A549 (cell line): ENCODE results near the gene TOR2A. TPM values are rescaled to one million over a fixed set of nuclear protein-coding genes. Genes with fewer than 3 reads are reported as not detected.

ENCODE experiments used
- ATAC-seq, 2 experiments: fragments of 200-7000 bp in 1 of 2; fragments of >200 bp in 1 of 2; cut with Nextera tagmentation in 1 of 2; cut with Tn5 transposase in 1 of 2; 3 replicates each; pipeline versions ENCODE4 v1.8.0 to v1.9.1; 2018 to 2020; ENCODE audit warnings: mild to moderate bottlenecking in 1 of 2, moderate library complexity in 1 of 2
- CTCF ChIA-PET: fragments of 300-600 bp; sonication (Branson Sonifier 250); formaldehyde crosslinking; extraction: SDS; loops from one replicate; lab custom pipeline; 2021; ENCODE audit warnings: antibody characterized with exemption, inconsistent platforms; lab: Yijun Ruan, JAX
- POLR2A ChIA-PET: fragments of 350-600 bp; formaldehyde crosslinking; extraction: SDS; loops from one replicate; lab custom pipeline; 2021; ENCODE audit warnings: antibody characterized with exemption, inconsistent platforms; lab: Yijun Ruan, JAX
- DNase-seq, 2 experiments: peaks; one replicate each; pipeline versions ENCODE4 v3.0.0 to v3.0.0-alpha.2; 2011 to 2016; ENCODE audit warnings: low read depth in 1 of 2, low spot score in 1 of 2
- FAIRE-seq: peaks from 2 replicates; lab custom pipeline; 2011; peaks lifted over from hg19 to GRCh38; lab: Jason Lieb, UNC
- H3K27ac ChIP-seq, 2 experiments: fragments of >200 bp; sonication (Bioruptor Twin); formaldehyde crosslinking; 3 replicates each; pipeline ENCODE4 v1.5.1; 2016 to 2017
- H3K4me1 ChIP-seq: fragments of >200 bp; sonication (Bioruptor Twin); formaldehyde crosslinking; 3 replicates; pipeline ENCODE4 v1.6.1; 2016
- H3K4me2 ChIP-seq: fragments of >200 bp; sonication (Bioruptor Twin); formaldehyde crosslinking; 3 replicates; pipeline ENCODE4 v1.6.1; 2016
- H3K4me3 ChIP-seq: fragments of >200 bp; sonication (Bioruptor Twin); formaldehyde crosslinking; 3 replicates; pipeline ENCODE4 v1.5.1; 2016
- H3K9me3 ChIP-seq: fragments of >200 bp; sonication (Bioruptor Twin); formaldehyde crosslinking; 3 replicates; pipeline ENCODE4 v1.6.1; 2016
- BCL3 ChIP-seq: fragments of >200 bp; sonication (Bioruptor Twin); formaldehyde crosslinking; IDR thresholded peaks from 3 replicates; pipeline ENCODE4 v1.6.1; 2016
- CBX8 ChIP-seq: fragments of 200-600 bp; sonication (generic); IDR thresholded peaks from 2 replicates; pipeline ENCODE4 v1.6.1; 2016
- CEBPB ChIP-seq, 2 experiments: fragments of >200 bp in 1 of 2; sonication (Bioruptor Twin) in 1 of 2; formaldehyde crosslinking in 1 of 2; IDR thresholded peaks; 2 replicates each; pipeline ENCODE4 v1.6.1; 2012 to 2016
- CHD2 ChIP-seq: fragments of 150-350 bp; IDR thresholded peaks from 2 replicates; pipeline ENCODE4 v1.6.1; 2014; ENCODE audit warnings: low read length; ENCODE audit not compliant: partially characterized antibody
- E2F6 ChIP-seq: IDR thresholded peaks from 2 replicates; pipeline ENCODE4 v1.6.1; 2012; ENCODE audit warnings: low read depth, borderline replicate concordance
- EHF ChIP-seq: fragments of 250-450 bp; sonication (Bioruptor Pico); IDR thresholded peaks from 2 replicates; pipeline ENCODE4 v1.5.0; 2020; ENCODE audit warnings: mild to moderate bottlenecking
- ELK1 ChIP-seq: fragments of 150-350 bp; IDR thresholded peaks from 2 replicates; pipeline ENCODE4 v1.6.1; 2014; ENCODE audit warnings: low read depth, mild to moderate bottlenecking, low read length
- EP300 ChIP-seq, 2 experiments: fragments of >200 bp; sonication (Bioruptor Twin); formaldehyde crosslinking; IDR thresholded peaks; 2 replicates in 1 of 2; 3 replicates in 1 of 2; pipeline ENCODE4 v1.6.1; 2016 to 2017
- FOSB ChIP-seq: fragments of 250-450 bp; sonication (Bioruptor Pico); IDR thresholded peaks from 2 replicates; pipeline ENCODE4 v1.5.0; 2020; ENCODE audit warnings: mild to moderate bottlenecking, moderate library complexity
- FOXS1 ChIP-seq: fragments of 250-450 bp; sonication (Bioruptor Pico); IDR thresholded peaks from 2 replicates; pipeline ENCODE4 v1.5.0; 2020; ENCODE audit warnings: mild to moderate bottlenecking, moderate library complexity
- GATA3 ChIP-seq: IDR thresholded peaks from 2 replicates; pipeline ENCODE4 v1.6.1; 2012; ENCODE audit warnings: borderline replicate concordance
- HOXB13 ChIP-seq: fragments of 250-450 bp; sonication (Bioruptor Pico); IDR thresholded peaks from 2 replicates; pipeline ENCODE4 v1.5.0; 2020; ENCODE audit warnings: low read depth, mild to moderate bottlenecking, moderate library complexity
- HOXB5 ChIP-seq: fragments of 250-450 bp; sonication (Bioruptor Pico); IDR thresholded peaks from 2 replicates; pipeline ENCODE4 v1.5.0; 2020; ENCODE audit warnings: mild to moderate bottlenecking, moderate library complexity
- JUN ChIP-seq, 2 experiments: fragments of >200 bp; sonication (Bioruptor Twin); formaldehyde crosslinking; IDR thresholded peaks; 2 replicates in 1 of 2; 3 replicates in 1 of 2; pipeline ENCODE4 v1.6.1; 2016 to 2017
- JUNB ChIP-seq: fragments of >200 bp; sonication (Bioruptor Twin); formaldehyde crosslinking; IDR thresholded peaks from 2 replicates; pipeline ENCODE4 v1.6.1; 2016
- MAFK ChIP-seq: fragments of 450-650 bp; IDR thresholded peaks from 2 replicates; pipeline ENCODE4 v1.6.1; 2014; ENCODE audit not compliant: partially characterized antibody
- MAX ChIP-seq: IDR thresholded peaks from 2 replicates; pipeline ENCODE4 v1.6.1; 2012
- NPAS2 ChIP-seq: fragments of 250-450 bp; sonication (Bioruptor Pico); IDR thresholded peaks from 2 replicates; pipeline ENCODE4 v1.8.0; 2022; ENCODE audit warnings: mild to moderate bottlenecking, moderate library complexity, borderline replicate concordance
- POLR2A ChIP-seq: IDR thresholded peaks from 2 replicates; pipeline ENCODE4 v1.6.1; 2012; ENCODE audit warnings: mild to moderate bottlenecking, low read length
- RCOR1 ChIP-seq: fragments of 150-350 bp; IDR thresholded peaks from 2 replicates; pipeline ENCODE4 v1.6.1; 2014; ENCODE audit warnings: antibody characterized with exemption, low read length, low read depth
- RNF2 ChIP-seq: fragments of 200-600 bp; sonication (generic); IDR thresholded peaks from 2 replicates; pipeline ENCODE4 v1.6.1; 2016; ENCODE audit warnings: low read depth, mild to moderate bottlenecking, antibody characterized with exemption, moderate library complexity, borderline replicate concordance
- SREBF2 ChIP-seq: fragments of 450-650 bp; IDR thresholded peaks from 2 replicates; pipeline ENCODE4 v1.6.1; 2014; ENCODE audit warnings: mild to moderate bottlenecking, moderate library complexity
- TFCP2L1 ChIP-seq: fragments of 250-450 bp; sonication (Bioruptor Pico); IDR thresholded peaks from 2 replicates; pipeline ENCODE4 v1.5.0; 2021; ENCODE audit warnings: mild to moderate bottlenecking
- USF2 ChIP-seq: fragments of 450-650 bp; IDR thresholded peaks from 2 replicates; pipeline ENCODE4 v1.6.1; 2014; ENCODE audit warnings: antibody characterized with exemption
- ZC3H11A ChIP-seq: fragments of 450-650 bp; IDR thresholded peaks from 2 replicates; pipeline ENCODE4 v1.6.1; 2014; ENCODE audit warnings: antibody characterized with exemption, mild to moderate bottlenecking
- ZFP36 ChIP-seq: fragments of 450-650 bp; IDR thresholded peaks from 2 replicates; pipeline ENCODE4 v1.6.1; 2014; ENCODE audit warnings: borderline replicate concordance; ENCODE audit not compliant: partially characterized antibody
- ZNF302 ChIP-seq: fragments of 250-450 bp; sonication (Bioruptor Pico); IDR thresholded peaks from 2 replicates; pipeline ENCODE4 v1.9.0; 2021; ENCODE audit warnings: inconsistent platforms, mild to moderate bottlenecking, moderate library complexity
- ZSCAN20 ChIP-seq: fragments of 250-450 bp; sonication (Bioruptor Pico); IDR thresholded peaks from 2 replicates; pipeline ENCODE4 v1.8.0; 2022; ENCODE audit warnings: mild to moderate bottlenecking, moderate library complexity
- WGBS: methylation state at CpG from one replicate; pipeline ENCODE4 v1.1.6; 2017; ENCODE audit errors: missing lambda C conversion rate; 5-methylcytosine and 5-hydroxymethylcytosine counted together
- polyA plus RNA-seq, 4 experiments: library from polyadenylated mRNA; depleted of rRNA in 3 of 4; stranded (reverse); fragments of >200 nt; fragmentation: RNase III in 1 of 4; extraction: RNeasy Plus Mini Kit Qiagen cat#74134 plus additional on column Dnase treatment in 1 of 4; gene quantifications; 2 replicates in 3 of 4; 3 replicates in 1 of 4; pipeline ENCODE4 v1.2.3, GENCODE V29; 2011 to 2017

TOR2A gene
- polyA plus RNA-seq, 2 of the 4 experiments (the other 2 are of a cell fraction), result 4.9 to 9.6 TPM

- no peak for DNase-seq
- Histone ChIP-seq H3K4me1 (0 out of 3 replicates have a peak, but pooled peaks cover 3% of the 10 kb centered on the region), H3K4me3 (no peak overlapping the region), H3K9me3 (no peaks in the 10 kb centered on the region), H3K4me2 (no peak overlapping the region), H3K27ac (no peak overlapping the region)
- ChIA-PET CTCF (interaction anchor here (1.3 to 1.5 kb wide), 2 partner anchors 16 to 34 kb away, joined by 3 to 8 read pairs; partner anchors contain the start of gene TOR2A), POLR2A (no interaction called here)
- 80% methylated on average over 5 of the region's 5 CpGs for WGBS
- no peak for ATAC-seq
- FAIRE-seq, result no peak
- TF ChIP-seq EP300 (IDR thresholded peaks at IDR 0.05) (no peak), TFCP2L1 (CRISPR knock-in tag) (no peak), HOXB13 (no peak), MAX (no peak), MAFK (no peak), ELK1 (no peak), CBX8 (no peak), NPAS2 (CRISPR knock-in tag) (no peak), RNF2 (no peak)
These were observed 34.4 kb downstream of the TOR2A start for GRCh38 chr9:127700594-127701255.

GRCh38 chr9:127700140-127700539 lies 35.0 kb downstream of the TOR2A start:
- no peak for ATAC-seq
- Histone ChIP-seq H3K9me3 (no peaks in the 10 kb centered on the region), H3K27ac (no peak overlapping the region), H3K4me2 (no peak overlapping the region), H3K4me1 (0 out of 3 replicates have a peak, but pooled peaks cover 3% of the 10 kb centered on the region), H3K4me3 (no peak overlapping the region)
- FAIRE-seq, result no peak
- CTCF ChIA-PET, result interaction anchor here (1.5 to 1.9 kb wide), 2 partner anchors 15 to 35 kb away, joined by 3 to 8 read pairs; partner anchors contain the start of gene TOR2A
- no peak for TF ChIP-seq GATA3
- no peak for TF ChIP-seq BCL3
- TF ChIP-seq ZNF302 (CRISPR knock-in tag), result no peak
- no peak for TF ChIP-seq CHD2
- no peak for TF ChIP-seq ZC3H11A
- no peak for TF ChIP-seq CEBPB (IDR thresholded peaks at IDR 0.05)
- POLR2A ChIA-PET, result no interaction called here
- WGBS, result 98% methylated on average over 2 of the region's 2 CpGs
- DNase-seq, result no peak

- peak; percentile 99 for ATAC-seq
- Histone ChIP-seq H3K4me2 (peak overlapping the region; percentile 73), H3K9me3 (no peaks in the 10 kb centered on the region), H3K4me1 (0 out of 3 replicates have a peak, but pooled peaks cover 3% of the 10 kb centered on the region), H3K4me3 (peak overlapping the region; percentile 39), H3K27ac (peak overlapping the region; percentile 80 to 94)
- WGBS, result 22% methylated on average over 28 of the region's 41 CpGs
- peak; percentile 98 for DNase-seq
- FAIRE-seq, result no peak
- POLR2A ChIA-PET, result no interaction called here
- CTCF ChIA-PET, result interaction anchor here (1.1 to 1.9 kb wide), 2 partner anchors 16 to 36 kb away, joined by 4 to 8 read pairs; partner anchors contain the start of gene TOR2A
- TF ChIP-seq ZSCAN20 (CRISPR knock-in tag), result 0 out of 2 replicates have a peak, but pooled peaks have one; percentile 64
- peak; percentile 92 for TF ChIP-seq NPAS2 (CRISPR knock-in tag)
- TF ChIP-seq FOSB (CRISPR knock-in tag), result peak; percentile 41; the same call in 1 of the 2 replicates
- peak; percentile 96 for TF ChIP-seq E2F6
- TF ChIP-seq ZNF302 (CRISPR knock-in tag), result peak; percentile 49; the same call in 1 of the 2 replicates
- peak; percentile 90 for TF ChIP-seq TFCP2L1 (CRISPR knock-in tag)
- TF ChIP-seq RNF2, result peak; percentile 66; the same call in 1 of the 2 replicates
- no peak for TF ChIP-seq ZFP36
- TF ChIP-seq POLR2A, result peak; percentile 66
- TF ChIP-seq RCOR1, result no peak
- TF ChIP-seq FOXS1, result 0 out of 2 replicates have a peak, but pooled peaks have one; percentile 51
- peak; percentile 88; the same call in 1 of the 2 replicates for TF ChIP-seq EHF
- TF ChIP-seq JUN (IDR thresholded peaks at IDR 0.05), result peak in 1 of 2 experiments; percentile 78; a peak in 2 of 5 replicates
- no peak for TF ChIP-seq JUNB
- TF ChIP-seq HOXB5 (CRISPR knock-in tag), result peak; percentile 82; the same call in 1 of the 2 replicates
- no peak for TF ChIP-seq SREBF2
- no peak for TF ChIP-seq ZC3H11A
- TF ChIP-seq MAX, result peak; percentile 97
- TF ChIP-seq USF2, result peak; percentile 65
- TF ChIP-seq HOXB13, result 0 out of 2 replicates have a peak, but pooled peaks have one; percentile 80
These were observed 36.0 kb downstream of the TOR2A start for GRCh38 chr9:127698985-127699670.
